Thoracic aorta (tissue), 2 donors: ENCODE measurements around the gene CHST11. TPM values are rescaled to one million over a fixed set of nuclear protein-coding genes. Genes with fewer than 3 reads are reported as not detected.

Experiments
- ATAC-seq: fragments of 150-250 bp; one replicate; pipeline ENCODE4 v1.8.0; 2017; ENCODE audit warnings: low read depth; ENCODE audit not compliant: insufficient number of reproducible peaks, low FRiP score
- DNase-seq: peaks from one replicate; pipeline ENCODE4 v3.0.0-alpha.2; 2020; ENCODE audit warnings: low spot score
- H3K27ac ChIP-seq, 2 donors: fragments of 200-600 bp; sonication (generic); 1 replicate in 1 of 2; 2 replicates in 1 of 2; pipeline ENCODE4 v1.5.1; 2016; ENCODE audit warnings: mild to moderate bottlenecking in 2 of 2, moderate library complexity in 2 of 2
- H3K27me3 ChIP-seq: fragments of 200-600 bp; sonication (generic); replicated peaks from 2 replicates; pipeline ENCODE4 v1.6.0; 2016; ENCODE audit warnings: mild to moderate bottlenecking; ENCODE audit not compliant: insufficient read depth
- H3K36me3 ChIP-seq: fragments of 200-600 bp; sonication (generic); one replicate; pipeline ENCODE4 v1.5.1; 2016
- H3K4me1 ChIP-seq, 2 donors: fragments of 200-600 bp; sonication (generic); 1 replicate in 1 of 2; 2 replicates in 1 of 2; pipeline versions ENCODE4 v1.5.1 to v1.6.0; 2016; ENCODE audit warnings: low read depth in 2 of 2, mild to moderate bottlenecking in 1 of 2; ENCODE audit not compliant: control insufficient read depth in 1 of 2
- H3K4me3 ChIP-seq: fragments of 200-600 bp; sonication (generic); 2 replicates; pipeline ENCODE4 v1.5.1; 2016; ENCODE audit warnings: mild to moderate bottlenecking
- H3K9me3 ChIP-seq: fragments of 200-600 bp; sonication (generic); 2 replicates; pipeline ENCODE4 v1.5.1; 2016
- CTCF ChIP-seq: fragments of 200-600 bp; sonication (generic); IDR thresholded peaks from one replicate; pipeline ENCODE4 v1.5.1; 2019; ENCODE audit warnings: antibody characterized with exemption
- total RNA-seq, 2 donors: library from RNA; depleted of rRNA; stranded (reverse); fragments of >200 nt; gene quantifications; one replicate each; pipeline versions ENCODE4 v1.1.0 to v1.2.3, GENCODE V29; 2016

CHST11 gene
- total RNA-seq, 2 donors from 2014 or later = 41.9 to 79.3 TPM

DNA sequence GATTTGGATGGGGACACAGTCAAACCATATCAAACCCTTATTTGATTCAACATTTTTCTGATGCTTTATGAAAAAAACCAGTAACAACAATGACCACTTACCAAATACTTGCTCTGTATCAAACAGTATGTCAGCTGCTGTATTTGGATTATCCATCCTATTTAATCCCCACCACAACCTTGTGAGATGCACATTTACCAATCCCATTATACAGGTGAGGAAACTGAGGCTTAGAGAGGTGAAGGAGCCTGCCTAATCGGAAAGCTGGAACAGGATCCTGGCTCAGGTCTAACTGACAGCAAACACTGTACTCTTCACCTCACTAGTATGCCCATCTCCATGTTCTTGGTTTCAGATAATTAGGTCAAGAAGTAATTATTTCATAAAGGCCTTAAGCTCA is 13.8 kb downstream of the CHST11 start:
- no peak for TF ChIP-seq CTCF
- DNase-seq = no peak
- no peaks in the 10 kb centered on the region for H3K9me3 ChIP-seq
- H3K4me3 ChIP-seq = no peak overlapping the region
- H3K27ac ChIP-seq = no peak overlapping the region
- no peaks in the 10 kb centered on the region for H3K27me3 ChIP-seq
- ATAC-seq = no peak
- H3K4me1 ChIP-seq = peaks cover 3 to 25% of the 10 kb centered on the region in 2 donors
- no peaks in the 10 kb centered on the region for H3K36me3 ChIP-seq

GRCh38 chr12:104471336-104471735 is 14.6 kb downstream of the CHST11 start:
- TF ChIP-seq CTCF = no peak
- Histone ChIP-seq H3K9me3 (no peaks in the 10 kb centered on the region), H3K4me1 (peaks cover 3 to 25% of the 10 kb centered on the region in 2 donors), H3K36me3 (no peaks in the 10 kb centered on the region), H3K4me3 (no peak overlapping the region), H3K27ac (no peak overlapping the region), H3K27me3 (no peaks in the 10 kb centered on the region)
- ATAC-seq = no peak
- no peak for DNase-seq

DNA sequence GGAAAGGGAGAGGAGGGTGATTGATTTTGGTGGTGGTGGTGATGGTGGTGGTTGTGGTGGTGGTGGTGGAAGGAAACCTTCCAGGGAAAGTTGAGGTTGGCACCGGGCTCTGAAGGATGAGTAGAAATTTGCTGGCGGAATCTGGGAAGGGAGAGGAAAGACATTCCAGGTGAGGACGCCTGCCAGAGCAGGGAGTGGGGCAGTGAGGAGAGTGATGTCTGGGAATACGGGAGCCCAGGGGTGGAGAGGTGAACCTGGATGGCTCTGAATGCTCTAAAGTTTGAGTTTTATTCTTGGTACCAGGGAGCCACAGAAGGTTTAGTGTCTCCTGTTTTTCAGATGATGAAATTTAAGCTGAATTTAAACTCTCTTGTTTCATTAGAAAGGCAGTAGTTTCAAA is 16.0 kb downstream of the CHST11 start:
- TF ChIP-seq CTCF = no peak
- Histone ChIP-seq H3K36me3 (no peaks in the 10 kb centered on the region), H3K4me1 (peaks cover 3 to 25% of the 10 kb centered on the region in 2 donors), H3K9me3 (no peaks in the 10 kb centered on the region), H3K27me3 (no peaks in the 10 kb centered on the region), H3K27ac (no peak overlapping the region), H3K4me3 (no peak overlapping the region)
- ATAC-seq = no peak
- no peak for DNase-seq

- Histone ChIP-seq H3K9me3 (no peaks in the 10 kb centered on the region), H3K4me1 (peaks cover 3 to 25% of the 10 kb centered on the region in 2 donors), H3K27me3 (no peaks in the 10 kb centered on the region), H3K36me3 (no peaks in the 10 kb centered on the region), H3K27ac (no peak overlapping the region), H3K4me3 (no peak overlapping the region)
- DNase-seq = no peak
- TF ChIP-seq CTCF = no peak
- no peak for ATAC-seq
Measured at GRCh38 chr12:104473374-104473983, 16.7 kb downstream of the CHST11 start.

DNA sequence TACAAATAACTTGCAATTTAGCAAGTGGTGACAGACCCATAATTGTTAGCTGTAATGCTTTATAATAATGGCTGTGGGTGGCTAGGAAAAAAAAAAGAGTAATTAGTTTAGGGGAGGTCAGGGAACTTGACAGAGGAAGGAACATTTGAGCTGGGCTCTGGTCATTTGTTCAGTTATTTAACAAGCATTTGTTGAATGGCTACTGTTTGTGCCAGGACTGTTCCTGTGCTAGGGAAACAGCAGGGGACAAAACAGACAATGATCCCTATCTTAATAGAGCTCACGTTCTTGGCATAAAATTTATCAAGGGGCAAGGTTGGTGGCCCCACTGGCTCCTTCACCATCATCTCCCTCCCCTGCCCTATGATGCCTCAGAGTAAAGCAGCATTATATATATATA is 18.5 kb downstream of the CHST11 start:
- DNase-seq (no peak), ATAC-seq (no peak)
- Histone ChIP-seq H3K36me3 (no peaks in the 10 kb centered on the region), H3K27me3 (no peaks in the 10 kb centered on the region), H3K4me1 (peaks cover 3 to 20% of the 10 kb centered on the region in 2 donors), H3K9me3 (no peaks in the 10 kb centered on the region), H3K27ac (no peak overlapping the region), H3K4me3 (no peak overlapping the region)
- no peak for TF ChIP-seq CTCF
